Fibroblast of skin of back (primary cell): ENCODE data around the gene POLA1.

Experiments
- DNase-seq: peaks from one replicate; pipeline ENCODE4 v3.0.0-alpha.2; 2013

Gene POLA1

DNA sequence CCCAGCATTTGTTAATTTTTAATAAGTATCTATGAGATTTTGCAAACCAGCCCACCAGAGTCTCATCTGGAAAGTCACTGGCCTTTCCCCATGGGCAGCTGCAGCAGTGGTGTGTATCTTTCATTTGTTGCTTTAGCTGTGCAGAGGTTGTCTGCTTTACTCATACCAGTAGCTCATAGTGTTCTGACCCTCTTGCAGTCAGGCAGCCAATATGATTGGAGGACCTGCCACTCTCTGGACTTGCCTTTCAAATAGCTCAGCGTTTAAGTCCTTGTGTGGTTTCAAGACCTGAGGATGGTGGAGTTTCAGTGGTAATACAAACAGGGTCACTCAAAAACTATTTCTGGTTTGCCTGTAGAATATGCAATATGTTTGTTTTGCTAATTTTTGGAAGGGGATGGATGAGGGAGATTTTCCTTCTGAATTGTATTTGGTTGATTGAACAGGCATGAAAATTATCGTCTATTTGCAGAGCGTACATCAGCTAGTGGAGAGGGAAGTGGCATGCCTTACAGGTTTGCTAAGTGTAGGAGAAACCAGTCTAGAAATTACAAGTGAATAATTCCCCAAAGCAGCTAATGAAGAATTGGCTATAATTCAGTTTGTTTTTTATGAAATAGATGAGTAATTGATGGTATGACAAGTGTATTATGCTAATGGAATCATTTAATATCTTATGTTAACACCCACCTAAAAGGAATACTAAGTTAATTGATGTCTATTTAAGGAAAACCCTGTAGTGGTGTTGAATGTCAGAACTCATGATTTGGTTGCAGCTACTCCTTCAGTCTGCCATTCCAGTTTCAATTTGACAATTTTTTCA is 8.9 kb downstream of the POLA1 start:
- no peak for DNase-seq

- no peak for DNase-seq
Measured at GRCh38 chrX:24703185-24703494, 9.4 kb downstream of the POLA1 start.

DNA sequence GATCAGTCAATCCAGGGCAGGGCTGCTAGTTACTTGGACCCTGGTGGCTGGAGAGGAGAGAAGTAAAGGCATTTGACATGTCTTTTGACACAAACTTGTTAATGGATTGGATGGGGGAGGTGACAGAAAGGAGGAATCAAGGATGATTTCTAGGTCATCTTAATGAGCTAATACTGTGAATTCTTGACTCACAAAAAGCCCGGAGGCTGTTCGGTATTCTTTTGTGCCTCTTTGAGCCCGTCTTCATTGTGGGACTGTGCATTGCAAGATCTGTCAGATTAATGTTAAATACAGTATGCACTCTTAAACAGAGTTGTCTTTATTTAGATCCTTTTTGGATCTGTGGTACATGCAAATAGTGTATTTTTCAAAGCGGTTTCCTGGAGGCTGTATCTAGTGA is 25.1 kb downstream of the POLA1 start:
- DNase-seq: no peak

DNA sequence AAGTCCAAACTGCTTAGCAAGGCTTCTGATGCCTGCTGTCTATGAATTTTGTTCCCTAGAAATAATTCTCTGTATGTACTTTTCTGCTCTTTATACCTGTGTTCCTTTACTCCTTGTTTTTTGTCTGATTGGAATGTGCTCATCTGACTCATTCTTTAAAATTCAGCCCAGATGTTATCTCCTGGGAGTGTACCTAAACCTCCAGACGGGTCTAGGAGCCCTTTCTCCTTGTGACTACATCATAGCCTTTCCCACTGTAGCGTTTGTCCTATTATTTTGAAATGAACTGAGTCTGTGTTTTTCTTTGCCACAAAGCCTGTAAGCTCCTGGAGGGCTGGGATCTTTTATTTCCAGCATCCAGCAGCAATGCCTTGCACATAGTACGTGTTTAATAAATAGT is 26.3 kb downstream of the POLA1 start:
- DNase-seq: no peak

DNA sequence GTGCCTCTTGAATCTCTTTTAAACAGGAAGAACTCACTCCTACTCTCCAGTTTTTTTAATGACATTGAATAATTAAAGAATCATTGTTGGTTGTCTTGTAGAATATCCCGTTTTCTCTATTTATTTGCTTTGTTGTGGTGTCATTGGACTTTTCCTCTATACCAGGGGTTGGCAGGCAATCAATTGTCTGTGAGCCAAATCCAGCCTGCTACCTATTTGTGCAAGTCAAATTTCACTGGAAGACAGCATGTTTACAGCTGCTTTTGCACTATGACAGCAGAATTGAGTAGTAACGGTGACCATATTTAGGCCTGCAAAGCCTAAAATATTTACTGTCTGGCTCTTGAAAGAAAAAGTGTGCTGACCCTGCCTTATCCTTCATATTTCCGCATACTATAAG is 34.8 kb downstream of the POLA1 start:
- no peak for DNase-seq

DNA sequence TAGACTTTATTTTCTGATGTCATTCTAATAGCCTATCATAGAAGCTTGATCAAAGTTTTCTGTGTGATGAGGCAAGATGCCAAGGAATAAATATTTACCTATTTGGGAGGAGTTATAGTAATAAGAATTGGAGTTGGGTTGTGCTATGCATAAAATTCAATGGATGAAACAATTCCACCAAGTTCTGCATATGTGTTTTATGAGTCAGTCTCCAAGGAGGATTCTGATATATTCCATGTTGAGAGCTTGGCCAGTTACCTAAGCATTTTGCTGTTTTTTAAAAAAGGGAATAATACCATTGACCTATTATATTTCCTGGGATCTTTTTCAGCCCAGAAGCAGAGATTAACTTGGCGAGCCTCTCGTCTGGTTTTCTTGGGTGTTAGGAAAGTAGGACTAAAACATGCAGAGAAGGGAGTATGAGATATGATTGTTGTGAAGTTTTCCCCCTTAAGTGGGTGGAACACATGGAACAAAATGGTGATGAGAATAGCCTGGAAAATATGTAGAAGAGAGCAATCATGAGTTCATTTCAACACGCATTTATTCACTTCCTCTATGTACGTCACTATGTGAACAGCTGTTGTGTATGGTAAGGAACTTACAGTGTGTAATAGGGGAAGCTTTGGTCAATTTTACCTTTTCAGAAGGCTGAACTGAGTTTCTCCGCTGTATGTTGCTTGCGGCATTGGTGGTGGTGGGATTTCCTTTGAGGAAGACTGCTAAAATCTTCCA is 39.2 kb downstream of the POLA1 start:
- no peak for DNase-seq

DNA sequence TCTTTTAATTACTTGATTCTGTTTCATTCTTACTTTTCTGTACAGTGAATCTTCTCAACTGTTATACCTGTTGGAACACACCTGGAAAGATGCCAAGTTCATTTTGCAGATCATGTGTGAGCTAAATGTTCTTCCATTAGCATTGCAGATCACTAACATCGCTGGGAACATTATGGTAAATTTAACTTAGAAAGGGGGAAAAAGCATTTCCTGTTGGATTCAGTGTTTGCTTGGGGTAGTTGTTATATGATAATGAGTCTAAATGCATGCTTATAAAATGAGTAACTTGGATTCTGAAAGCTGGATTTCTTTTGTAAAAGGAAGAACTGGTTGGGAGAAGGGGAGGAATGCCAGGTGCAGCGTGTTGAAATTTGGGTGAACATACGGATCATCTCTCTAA is 47.6 kb downstream of the POLA1 start:
- no peak for DNase-seq

DNA sequence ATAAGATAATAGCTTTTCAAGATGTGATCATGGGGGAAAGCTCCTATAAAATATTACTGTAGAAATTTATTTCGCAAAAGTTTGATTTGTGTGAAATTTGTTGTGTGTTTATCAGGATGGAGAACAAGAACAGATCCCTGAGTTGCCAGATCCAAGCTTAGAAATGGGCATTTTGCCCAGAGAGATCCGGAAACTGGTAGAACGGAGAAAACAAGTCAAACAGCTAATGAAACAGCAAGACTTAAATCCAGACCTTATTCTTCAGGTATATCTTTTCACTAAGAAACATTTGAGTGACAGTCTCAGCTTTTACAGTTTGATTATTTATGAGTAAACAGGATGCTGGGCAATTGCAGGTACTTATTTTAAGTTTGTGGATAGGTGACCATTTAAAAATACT is 54.5 kb downstream of the POLA1 start:
- DNase-seq: no peak

GRCh38 chrX:24759786-24760185 is 66.1 kb downstream of the POLA1 start:
- no peak for DNase-seq

DNA sequence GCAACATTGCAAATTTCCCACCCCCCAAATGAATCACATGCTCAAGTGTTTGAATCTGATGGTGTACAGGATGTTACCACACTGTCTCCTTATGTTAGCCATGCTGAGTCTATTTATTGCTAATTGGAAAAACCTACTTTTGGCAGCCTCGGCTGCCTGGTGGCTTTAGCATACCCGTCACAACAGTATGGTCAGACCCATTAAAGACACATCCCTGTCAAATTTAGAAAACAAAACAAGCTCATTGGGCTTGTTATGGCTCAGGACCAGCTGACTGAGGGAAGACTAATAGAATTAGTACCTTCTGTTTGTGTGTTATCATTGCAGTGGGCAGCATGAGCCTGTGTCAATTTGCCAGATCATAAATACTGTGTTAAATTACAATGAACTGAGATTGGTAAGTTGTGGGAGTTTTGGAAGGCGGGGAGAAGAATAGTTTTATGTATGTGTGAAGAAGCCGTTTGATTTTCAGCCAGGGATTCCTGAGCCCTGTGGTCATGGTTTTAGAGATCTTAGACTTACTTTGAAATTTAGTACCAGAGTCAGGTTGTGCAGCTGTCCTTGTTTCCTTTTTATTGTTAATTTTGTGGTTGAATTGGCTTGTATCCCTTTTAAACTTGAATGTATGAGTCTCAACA is 66.8 kb downstream of the POLA1 start:
- peak; percentile 23 for DNase-seq

GRCh38 chrX:24761306-24761705 is 67.6 kb downstream of the POLA1 start:
- peak; percentile 6 for DNase-seq

- no peak for DNase-seq
Measured at GRCh38 chrX:24763989-24764388, 70.3 kb downstream of the POLA1 start.

DNA sequence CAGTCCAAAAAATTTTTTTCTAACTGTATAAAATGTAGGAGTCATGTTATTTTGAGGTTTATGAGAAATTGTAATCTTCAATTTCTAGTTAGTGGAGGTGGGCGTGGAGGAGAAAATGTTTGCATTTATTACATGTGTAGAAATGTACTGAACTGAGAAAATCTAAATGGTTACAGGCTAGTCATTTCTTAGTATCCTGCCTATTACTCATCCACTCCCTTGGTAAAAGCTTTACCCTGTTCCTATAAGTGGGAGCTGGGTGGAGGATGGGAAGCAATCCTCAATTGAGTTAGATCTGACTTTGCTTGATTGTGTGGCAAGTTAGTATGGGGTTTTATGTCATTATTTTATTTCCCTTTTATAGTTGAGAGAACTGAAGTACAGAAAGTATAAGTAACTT is 73.8 kb downstream of the POLA1 start:
- peak; percentile 3 for DNase-seq

DNA sequence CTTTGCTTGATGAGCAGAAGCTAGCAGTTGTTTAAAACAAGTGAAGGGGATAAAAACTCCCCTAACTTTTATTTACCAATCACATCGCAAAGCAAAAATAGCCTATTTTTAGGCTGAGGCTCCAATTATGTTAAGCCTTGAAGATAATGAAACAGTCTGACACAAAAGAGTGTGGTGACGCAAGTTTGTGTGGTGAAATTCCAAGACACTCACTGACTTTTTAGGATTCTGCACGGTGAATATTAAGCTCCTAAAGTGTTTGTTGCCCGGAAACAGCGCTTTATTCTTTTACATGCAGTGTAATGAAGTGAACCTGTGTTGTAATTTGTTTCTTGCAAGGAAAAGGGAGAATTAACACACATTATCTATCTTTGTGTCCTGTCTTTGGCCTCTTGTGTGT is 74.8 kb downstream of the POLA1 start:
- DNase-seq: no peak

DNA sequence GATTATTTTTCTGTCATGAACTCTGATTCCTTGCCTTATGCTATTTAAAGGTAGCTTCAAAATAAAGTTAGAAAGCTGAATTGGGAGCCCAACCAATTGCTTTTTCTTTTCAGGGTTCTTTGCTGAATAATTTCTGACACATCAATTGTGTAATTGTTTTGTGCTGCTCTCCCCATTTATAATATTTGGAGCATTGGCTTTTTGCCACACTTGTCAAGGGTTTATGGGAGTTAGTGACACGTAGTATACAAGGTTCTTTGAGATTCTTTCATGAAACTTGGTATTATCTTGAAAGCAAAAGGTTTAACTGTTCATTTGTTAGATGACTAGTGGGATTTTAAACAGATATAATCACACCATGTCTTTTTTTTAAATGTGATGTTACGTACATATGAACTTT is 80.9 kb downstream of the POLA1 start:
- no peak for DNase-seq

- DNase-seq: no peak
Measured at GRCh38 chrX:24775891-24776290, 82.2 kb downstream of the POLA1 start.

DNA sequence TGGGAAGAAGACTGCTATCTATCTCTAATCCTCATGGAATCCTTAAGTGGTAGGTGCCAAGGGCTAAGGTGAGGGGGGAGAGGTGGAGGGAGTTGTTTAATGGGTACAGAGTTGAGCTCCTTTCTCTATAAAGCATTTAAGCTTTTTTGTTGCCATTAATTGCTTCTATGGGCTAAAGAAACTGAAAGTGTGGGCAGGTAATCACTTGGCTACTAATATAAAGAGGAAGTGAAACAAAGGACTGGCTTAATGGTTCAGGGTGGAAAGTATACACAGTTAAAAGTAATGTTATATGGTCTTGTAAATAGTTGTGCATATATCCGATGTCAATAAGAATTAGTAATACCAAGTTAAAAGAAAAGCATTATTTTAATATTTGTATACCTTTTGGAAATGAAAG is 83.9 kb downstream of the POLA1 start:
- DNase-seq: no peak

DNA sequence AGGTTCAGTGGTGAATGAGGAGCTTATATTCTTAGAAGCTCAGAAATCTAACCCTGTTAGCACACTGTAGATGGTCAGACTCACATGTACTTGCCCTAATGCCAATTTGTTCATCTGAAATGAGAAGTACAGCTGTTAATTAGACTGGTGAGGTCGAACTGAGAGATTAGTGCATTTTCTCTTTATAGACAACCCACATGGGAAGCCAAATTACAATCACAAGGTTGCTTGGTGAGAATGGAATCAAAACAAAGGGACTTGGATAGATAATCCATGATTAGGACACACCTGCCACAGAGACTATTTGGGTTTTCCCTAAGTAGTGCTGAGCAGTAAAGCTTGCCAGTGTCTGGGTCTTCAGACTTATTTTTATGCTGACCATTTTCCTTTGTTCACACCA is 88.3 kb downstream of the POLA1 start:
- no peak for DNase-seq

- no peak for DNase-seq
Measured at GRCh38 chrX:24789047-24789446, 95.3 kb downstream of the POLA1 start.

- no peak for DNase-seq
Measured at GRCh38 chrX:24790166-24790565, 96.4 kb downstream of the POLA1 start.

DNA sequence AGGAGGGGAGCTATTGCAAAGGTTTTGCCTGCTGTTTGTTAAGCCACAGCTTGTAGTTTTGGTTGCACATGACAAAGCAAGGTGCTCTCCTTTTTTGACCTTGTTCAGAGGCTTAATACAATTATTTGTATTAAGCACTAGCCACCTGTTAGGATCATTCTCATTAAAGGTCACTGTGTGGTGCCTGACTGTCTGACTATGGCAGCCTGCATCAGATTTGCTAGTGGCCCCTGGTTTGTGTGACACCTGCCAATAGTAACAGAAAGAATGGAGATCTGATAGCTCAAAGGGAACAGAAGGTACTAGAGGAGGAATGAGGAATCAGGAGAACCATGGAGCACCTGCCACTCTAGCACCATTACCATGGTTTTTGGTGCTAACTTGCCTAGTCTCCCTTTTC is 102.5 kb downstream of the POLA1 start:
- DNase-seq: no peak

DNA sequence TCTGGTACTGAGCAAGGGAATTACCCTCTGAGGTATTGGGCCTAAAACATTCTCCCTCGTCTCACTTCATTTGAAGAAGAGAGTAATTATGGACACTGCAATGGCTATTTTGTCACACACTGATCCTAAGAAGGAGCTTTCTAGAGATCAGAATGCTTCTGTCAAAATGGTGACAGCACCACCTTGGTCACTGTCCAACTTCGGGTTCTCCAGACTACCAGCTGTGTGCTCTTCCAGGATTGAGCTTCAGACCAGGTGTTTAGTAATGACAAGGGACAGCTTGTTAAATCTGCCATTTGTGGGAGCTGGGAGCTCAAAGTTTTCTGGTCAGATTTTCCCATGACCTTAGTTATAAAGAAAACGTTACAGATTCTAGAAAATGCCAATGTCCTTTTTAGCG is 105.4 kb downstream of the POLA1 start:
- no peak for DNase-seq

DNA sequence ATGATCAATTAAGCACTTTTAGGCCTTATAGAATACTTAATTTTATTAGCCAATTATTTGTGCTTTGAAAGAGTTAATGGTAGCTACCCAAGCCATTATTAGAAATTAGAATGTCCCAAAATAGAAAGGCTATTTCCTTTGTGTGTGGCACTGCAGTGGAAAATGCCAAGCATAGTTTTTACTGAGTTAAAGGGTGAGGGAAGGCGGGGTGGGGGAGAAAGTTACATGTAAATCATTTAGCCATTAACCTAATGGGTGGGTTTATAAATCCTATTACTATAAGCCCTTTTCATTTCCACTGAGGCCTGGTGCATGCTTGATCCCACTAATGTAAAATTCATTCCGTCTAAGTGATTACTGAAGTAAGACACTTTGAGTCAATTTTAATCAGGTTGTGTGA is 105.8 kb downstream of the POLA1 start:
- no peak for DNase-seq

- DNase-seq: no peak
Measured at GRCh38 chrX:24805201-24805600, 111.5 kb downstream of the POLA1 start.
